Measurements from ENCODE around the gene NCCRP1.

DNA sequence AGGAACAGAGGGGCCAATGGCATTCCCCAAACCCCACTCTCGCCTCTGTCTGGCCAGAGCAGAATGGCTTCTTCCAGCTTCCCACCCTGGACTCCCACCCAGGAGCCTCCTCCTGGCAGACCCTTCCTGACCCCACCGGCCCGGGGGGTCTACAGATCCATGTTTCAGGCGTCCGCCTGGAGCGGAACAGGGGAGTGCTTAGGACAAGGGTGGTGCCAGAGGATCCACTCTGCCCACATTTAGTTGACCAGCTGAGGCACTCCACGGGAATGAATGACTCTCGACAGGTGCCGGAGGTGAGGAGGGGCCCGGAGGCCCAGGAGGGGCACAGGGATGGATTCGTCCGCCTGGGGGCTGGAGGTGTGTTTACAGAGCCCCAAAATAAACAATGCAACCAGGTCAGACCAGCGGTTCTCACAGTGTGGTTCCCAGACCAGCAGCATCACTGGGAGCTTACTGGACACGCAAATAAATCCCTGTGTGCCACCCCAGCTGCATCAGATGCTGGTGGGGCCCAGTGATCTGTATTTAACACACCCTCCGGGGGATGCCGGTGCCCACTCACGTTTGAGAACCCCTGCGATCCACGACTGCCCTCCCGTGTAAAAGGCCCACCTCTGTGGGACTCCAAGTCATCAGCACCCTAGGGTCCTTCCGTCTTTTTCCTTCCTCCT lies 15.1 kb upstream of the NCCRP1 start:
- TF ChIP-seq, protein P1, sequence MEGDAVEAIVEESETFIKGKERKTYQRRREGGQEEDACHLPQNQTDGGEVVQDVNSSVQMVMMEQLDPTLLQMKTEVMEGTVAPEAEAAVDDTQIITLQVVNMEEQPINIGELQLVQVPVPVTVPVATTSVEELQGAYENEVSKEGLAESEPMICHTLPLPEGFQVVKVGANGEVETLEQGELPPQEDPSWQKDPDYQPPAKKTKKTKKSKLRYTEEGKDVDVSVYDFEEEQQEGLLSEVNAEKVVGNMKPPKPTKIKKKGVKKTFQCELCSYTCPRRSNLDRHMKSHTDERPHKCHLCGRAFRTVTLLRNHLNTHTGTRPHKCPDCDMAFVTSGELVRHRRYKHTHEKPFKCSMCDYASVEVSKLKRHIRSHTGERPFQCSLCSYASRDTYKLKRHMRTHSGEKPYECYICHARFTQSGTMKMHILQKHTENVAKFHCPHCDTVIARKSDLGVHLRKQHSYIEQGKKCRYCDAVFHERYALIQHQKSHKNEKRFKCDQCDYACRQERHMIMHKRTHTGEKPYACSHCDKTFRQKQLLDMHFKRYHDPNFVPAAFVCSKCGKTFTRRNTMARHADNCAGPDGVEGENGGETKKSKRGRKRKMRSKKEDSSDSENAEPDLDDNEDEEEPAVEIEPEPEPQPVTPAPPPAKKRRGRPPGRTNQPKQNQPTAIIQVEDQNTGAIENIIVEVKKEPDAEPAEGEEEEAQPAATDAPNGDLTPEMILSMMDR (conservative IDR thresholded peaks at IDR 0.05; ENCODE audit: low read length): no peak
- TF ChIP-seq EZH2phosphoT487 (IDR thresholded peaks at IDR 0.05; ENCODE audit: borderline replicate concordance, low read depth, low read length): no peak
